SK-N-MC (cell line): Measurements from ENCODE around the gene RACGAP1.
A peak's percentile ranks its signal among the peaks of the same experiment; 100 is the strongest.

Experiments used
- DNase-seq: peaks from one replicate; pipeline ENCODE4 v3.0.0-alpha.2; 2011; ENCODE audit warnings: low read depth, low spot score
- H3K27ac ChIP-seq: fragments of 200-600 bp; sonication (generic); 2 replicates; pipeline ENCODE4 v1.5.1; 2016; ENCODE audit warnings: mixed run types
- H3K36me3 ChIP-seq: fragments of 200-600 bp; sonication (generic); 2 replicates; pipeline ENCODE4 v1.6.1; 2017; ENCODE audit warnings: antibody characterized with exemption, low read length, mixed read lengths; ENCODE audit not compliant: insufficient read depth
- H3K4me3 ChIP-seq: fragments of 200-600 bp; sonication (generic); 2 replicates; pipeline ENCODE4 v1.5.1; 2016
- H3K9ac ChIP-seq: fragments of 200-600 bp; sonication (generic); 2 replicates; pipeline ENCODE4 v1.8.0; 2017; ENCODE audit warnings: mixed run types, mixed read lengths; ENCODE audit not compliant: insufficient read length
- H3K9me3 ChIP-seq: fragments of 200-600 bp; sonication (generic); 2 replicates; pipeline ENCODE4 v1.6.1; 2017; ENCODE audit warnings: low read depth, mild to moderate bottlenecking, antibody characterized with exemption, low read length, moderate library complexity, mixed read lengths
- EZH2 ChIP-seq: fragments of 200-600 bp; sonication (generic); IDR thresholded peaks from one replicate; pipeline ENCODE4 v1.6.1; 2017; ENCODE audit warnings: antibody characterized with exemption
- FOXP2 ChIP-seq: optimal IDR thresholded peaks from 2 replicates; pipeline ENCODE3; 2011; ENCODE audit warnings: mild to moderate bottlenecking, moderate library complexity; ENCODE audit not compliant: insufficient read depth; ENCODE audit errors: extremely low read length, control extremely low read depth
- POLR2AphosphoS5 ChIP-seq: IDR thresholded peaks from 2 replicates; pipeline ENCODE4 v1.6.1; 2012; ENCODE audit warnings: mild to moderate bottlenecking, low read depth, low read length, borderline replicate concordance

Gene RACGAP1

GRCh38 chr12:50025187-50026059, at the start of gene RACGAP1:
RACGAP1 (minus strand) TSS chr12:50025494; CDS start chr12:50016715, 8,779 bp downstream.
- Histone ChIP-seq H3K4me3 (peak within 1 kb of the TSS; percentile 87), H3K27ac (peak within 1 kb of the TSS; percentile 72), H3K9ac (peak within 1 kb of the TSS; percentile 91), H3K36me3 (peaks cover 16% of the 10 kb centered on the region), H3K9me3 (no peaks in the 10 kb centered on the region)
- TF ChIP-seq EZH2: no peak
- TF ChIP-seq POLR2AphosphoS5: peak; percentile 76
- peak; percentile 80 for TF ChIP-seq FOXP2
- DNase-seq: peak; percentile 99

- no peak for DNase-seq
- H3K9me3 ChIP-seq: no peaks in the 10 kb centered on the region
- no peak overlapping the region for H3K4me3 ChIP-seq
- TF ChIP-seq EZH2 (no peak), FOXP2 (no peak), POLR2AphosphoS5 (no peak)
- no peaks in the 10 kb centered on the region for H3K36me3 ChIP-seq
- H3K9ac ChIP-seq: no peak overlapping the region
- no peak overlapping the region for H3K27ac ChIP-seq
Observed at GRCh38 chr12:50073712-50074111, 48.4 kb upstream of the RACGAP1 start.

- H3K36me3 ChIP-seq: no peaks in the 10 kb centered on the region
- no peak for TF ChIP-seq POLR2AphosphoS5
- TF ChIP-seq EZH2: no peak
- TF ChIP-seq FOXP2: no peak
- H3K9me3 ChIP-seq: no peaks in the 10 kb centered on the region
Observed at GRCh38 chr12:50073206-50073605, 47.9 kb upstream of the RACGAP1 start.

GRCh38 chr12:50072198-50072907, 47.1 kb upstream of the RACGAP1 start:
- no peak overlapping the region for H3K9ac ChIP-seq

More at GRCh38 chr12:50073206-50073605, 47.9 kb upstream of the RACGAP1 start:
- Histone ChIP-seq H3K9ac (no peak overlapping the region), H3K4me3 (no peak overlapping the region), H3K27ac (no peak overlapping the region)
- DNase-seq: no peak

GRCh38 chr12:50070314-50071060, 45.2 kb upstream of the RACGAP1 start:
- no peak overlapping the region for H3K4me3 ChIP-seq
- H3K9ac ChIP-seq: no peak overlapping the region
- H3K36me3 ChIP-seq: no peaks in the 10 kb centered on the region
- H3K27ac ChIP-seq: no peak overlapping the region
- H3K9me3 ChIP-seq: no peaks in the 10 kb centered on the region
- TF ChIP-seq EZH2 (no peak), POLR2AphosphoS5 (no peak), FOXP2 (no peak)
- DNase-seq: peak; percentile 71

More at GRCh38 chr12:50072198-50072907, 47.1 kb upstream of the RACGAP1 start:
- Histone ChIP-seq H3K27ac (no peak overlapping the region), H3K9me3 (no peaks in the 10 kb centered on the region), H3K36me3 (no peaks in the 10 kb centered on the region), H3K4me3 (no peak overlapping the region)
- TF ChIP-seq EZH2: no peak
- TF ChIP-seq POLR2AphosphoS5: no peak
- TF ChIP-seq FOXP2: no peak
- DNase-seq: no peak

- Histone ChIP-seq H3K4me3 (no peak overlapping the region), H3K9me3 (no peaks in the 10 kb centered on the region), H3K9ac (no peak overlapping the region), H3K27ac (no peak overlapping the region), H3K36me3 (no peaks in the 10 kb centered on the region)
- no peak for TF ChIP-seq POLR2AphosphoS5
- no peak for TF ChIP-seq EZH2
- no peak for DNase-seq
Observed at GRCh38 chr12:50069539-50069938, 44.2 kb upstream of the RACGAP1 start.

GRCh38 chr12:50069069-50069468, 43.8 kb upstream of the RACGAP1 start:
- H3K4me3 ChIP-seq: no peak overlapping the region
- no peak overlapping the region for H3K27ac ChIP-seq
- no peaks in the 10 kb centered on the region for H3K36me3 ChIP-seq
- DNase-seq: no peak
- H3K9ac ChIP-seq: no peak overlapping the region
- H3K9me3 ChIP-seq: no peaks in the 10 kb centered on the region
- TF ChIP-seq POLR2AphosphoS5 (no peak), FOXP2 (no peak), EZH2 (no peak)

GRCh38 chr12:50066402-50066801, 41.1 kb upstream of the RACGAP1 start:
- no peak for DNase-seq
- H3K4me3 ChIP-seq: no peak overlapping the region
- H3K27ac ChIP-seq: no peak overlapping the region

More at GRCh38 chr12:50066402-50066801, 41.1 kb upstream of the RACGAP1 start:
- Histone ChIP-seq H3K9ac (no peak overlapping the region), H3K9me3 (no peaks in the 10 kb centered on the region), H3K36me3 (no peaks in the 10 kb centered on the region)
- TF ChIP-seq POLR2AphosphoS5 (no peak), EZH2 (no peak), FOXP2 (no peak)
